ENCODE data around the gene TOM1L2. TPM values are rescaled to one million over a fixed set of nuclear protein-coding genes. Genes with fewer than 3 reads are reported as not detected.

Gene TOM1L2
- total and polyA plus RNA-seq, 8 donors, result 13.3 to 154 (median 41.1) TPM

DNA sequence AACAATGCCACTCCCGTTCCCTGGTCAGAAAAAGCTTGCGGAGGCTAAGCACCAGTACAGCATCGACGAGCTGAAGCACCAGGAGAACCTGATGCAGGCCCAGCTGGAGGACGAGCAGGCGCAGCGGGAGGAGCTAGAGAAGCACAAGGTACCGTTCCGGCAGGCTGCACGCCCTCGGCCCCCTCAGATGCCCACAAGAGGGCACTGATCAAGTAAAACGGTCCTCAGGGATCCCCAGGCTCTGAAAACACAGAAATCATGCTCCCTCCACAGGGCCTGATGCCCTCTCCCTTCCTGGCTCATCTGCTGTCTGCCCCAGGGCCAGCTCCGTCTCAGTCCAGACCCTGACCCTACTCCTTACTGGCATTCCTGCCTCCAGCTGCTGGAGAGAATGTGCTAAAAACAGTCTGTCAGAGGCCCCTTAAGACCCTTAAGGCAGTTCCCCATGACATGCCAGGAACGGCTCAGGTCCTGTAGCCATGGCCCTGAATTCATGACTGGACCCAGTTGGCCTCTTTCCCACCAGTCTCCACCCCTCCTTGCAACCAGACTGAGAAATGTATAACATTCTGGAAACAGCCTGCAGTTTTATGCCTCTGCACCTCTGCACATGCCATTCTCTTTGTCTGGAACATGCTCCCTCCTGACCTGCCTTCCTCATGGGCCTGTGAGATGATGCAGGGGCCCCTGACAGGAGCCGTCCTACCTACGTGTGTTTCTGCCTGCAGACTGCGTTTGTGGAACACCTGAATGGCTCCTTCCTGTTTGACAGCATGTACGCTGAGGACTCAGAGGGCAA is 22.3 kb upstream of the TOM1L2 start:
- Histone ChIP-seq H3K9me3 (no peaks in the 10 kb centered on the region), H3K27ac (no peak overlapping the region), H3K27me3 (no peaks in the 10 kb centered on the region), H3K4me3 (no peak overlapping the region), H3K36me3 (peaks cover 0 to 18% (median 0%) of the 10 kb centered on the region in 4 donors), H3K4me1 (peaks cover 0 to 12% (median 0%) of the 10 kb centered on the region in 4 donors)
- 42 to 67% (median 55%) methylated on average over 17 to 18 of the region's 18 CpGs for WGBS, 5 donors
- intact Hi-C loops (cut with DNase I; ENCODE audit: low total_unique reads), result no loop called here
- peak; percentile 43 to 62 for DNase-seq
- TF ChIP-seq POLR2AphosphoS5 (IDR thresholded peaks at IDR 0.05) (no peak), POLR2A (IDR thresholded peaks at IDR 0.05) (no peak), EP300 (IDR thresholded peaks at IDR 0.05) (no peak)
- TF ChIP-seq, protein P1, sequence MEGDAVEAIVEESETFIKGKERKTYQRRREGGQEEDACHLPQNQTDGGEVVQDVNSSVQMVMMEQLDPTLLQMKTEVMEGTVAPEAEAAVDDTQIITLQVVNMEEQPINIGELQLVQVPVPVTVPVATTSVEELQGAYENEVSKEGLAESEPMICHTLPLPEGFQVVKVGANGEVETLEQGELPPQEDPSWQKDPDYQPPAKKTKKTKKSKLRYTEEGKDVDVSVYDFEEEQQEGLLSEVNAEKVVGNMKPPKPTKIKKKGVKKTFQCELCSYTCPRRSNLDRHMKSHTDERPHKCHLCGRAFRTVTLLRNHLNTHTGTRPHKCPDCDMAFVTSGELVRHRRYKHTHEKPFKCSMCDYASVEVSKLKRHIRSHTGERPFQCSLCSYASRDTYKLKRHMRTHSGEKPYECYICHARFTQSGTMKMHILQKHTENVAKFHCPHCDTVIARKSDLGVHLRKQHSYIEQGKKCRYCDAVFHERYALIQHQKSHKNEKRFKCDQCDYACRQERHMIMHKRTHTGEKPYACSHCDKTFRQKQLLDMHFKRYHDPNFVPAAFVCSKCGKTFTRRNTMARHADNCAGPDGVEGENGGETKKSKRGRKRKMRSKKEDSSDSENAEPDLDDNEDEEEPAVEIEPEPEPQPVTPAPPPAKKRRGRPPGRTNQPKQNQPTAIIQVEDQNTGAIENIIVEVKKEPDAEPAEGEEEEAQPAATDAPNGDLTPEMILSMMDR (IDR thresholded peaks at IDR 0.05), result peak in 3 of 7 experiments; percentile 16 to 26 (median 25)

DNA sequence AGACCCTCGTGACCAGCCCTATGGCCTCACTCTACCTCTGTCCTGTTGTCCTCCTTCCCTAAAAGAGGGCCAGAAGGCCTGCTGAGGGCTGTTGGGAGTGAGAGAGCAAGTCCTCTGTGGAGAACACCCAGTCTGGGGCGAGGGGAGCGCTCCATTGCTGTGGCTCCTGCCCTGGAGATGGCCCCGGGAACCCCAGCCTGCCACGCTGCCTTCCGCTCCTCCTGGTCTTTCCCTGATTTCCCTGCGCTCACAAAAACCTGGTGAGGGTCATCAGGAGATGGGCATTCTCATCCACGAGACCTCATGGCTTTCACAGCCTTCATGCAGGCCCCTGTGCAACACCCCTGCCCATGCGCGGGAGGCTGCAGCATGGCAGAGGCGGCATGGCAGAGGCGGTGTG is 21.7 kb upstream of the TOM1L2 start:
- intact Hi-C loops (cut with DNase I; ENCODE audit: low total_unique reads), result no loop called here
- no peak overlapping the region for H3K4me3 ChIP-seq
- H3K27ac ChIP-seq, result no peak overlapping the region
- H3K4me1 ChIP-seq, result peaks cover 0 to 12% (median 0%) of the 10 kb centered on the region in 4 donors
- TF ChIP-seq, protein P1 (IDR thresholded peaks at IDR 0.05), result no peak
- TF ChIP-seq EP300 (IDR thresholded peaks at IDR 0.05) (no peak), POLR2A (IDR thresholded peaks at IDR 0.05) (no peak), POLR2AphosphoS5 (IDR thresholded peaks at IDR 0.05) (no peak)
- peaks cover 0 to 25% (median 0%) of the 10 kb centered on the region in 4 donors for H3K36me3 ChIP-seq
- H3K27me3 ChIP-seq, result no peaks in the 10 kb centered on the region
- WGBS, 5 donors, result 88 to 97% (median 94%) methylated on average over 12 of the region's 12 CpGs
- H3K9me3 ChIP-seq, result no peaks in the 10 kb centered on the region
- DNase-seq, result no peak

DNA sequence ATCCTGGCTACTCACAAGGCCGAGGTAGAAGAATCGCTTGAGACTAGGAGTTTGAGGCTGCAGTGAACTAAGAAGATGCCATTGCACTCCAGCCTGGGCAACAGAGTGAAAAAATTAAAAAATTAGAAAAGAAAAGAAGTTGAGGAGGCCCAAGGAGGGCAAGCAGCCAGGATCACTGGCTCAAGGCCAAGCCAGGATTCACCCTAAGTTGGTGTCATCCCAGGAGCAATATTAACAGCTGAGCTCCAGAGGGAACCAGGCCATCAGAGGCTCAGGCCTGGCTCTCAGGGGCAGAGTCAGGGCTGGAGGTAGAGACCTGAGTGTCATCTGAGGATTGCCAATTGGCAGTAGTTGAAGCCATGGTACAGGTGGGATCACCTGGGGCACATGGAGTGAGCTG is 21.2 kb upstream of the TOM1L2 start:
- WGBS, 5 donors, result 79 to 96% (median 93%) methylated on average over 2 of the region's 2 CpGs
- DNase-seq, result no peak
- no peak for TF ChIP-seq POLR2A (IDR thresholded peaks at IDR 0.05)
- no peak for TF ChIP-seq POLR2AphosphoS5 (IDR thresholded peaks at IDR 0.05)
- TF ChIP-seq EP300 (IDR thresholded peaks at IDR 0.05), result no peak
- TF ChIP-seq, protein P1 (IDR thresholded peaks at IDR 0.05), result no peak
- intact Hi-C loops (cut with DNase I; ENCODE audit: low total_unique reads), result no loop called here
- peaks cover 0 to 29% (median 0%) of the 10 kb centered on the region in 4 donors for H3K36me3 ChIP-seq
- H3K4me3 ChIP-seq, result no peak overlapping the region
- H3K27ac ChIP-seq, result no peak overlapping the region
- no peaks in the 10 kb centered on the region for H3K9me3 ChIP-seq
- H3K4me1 ChIP-seq, result peaks cover 0 to 12% (median 0%) of the 10 kb centered on the region in 4 donors
- H3K27me3 ChIP-seq, result no peaks in the 10 kb centered on the region

DNA sequence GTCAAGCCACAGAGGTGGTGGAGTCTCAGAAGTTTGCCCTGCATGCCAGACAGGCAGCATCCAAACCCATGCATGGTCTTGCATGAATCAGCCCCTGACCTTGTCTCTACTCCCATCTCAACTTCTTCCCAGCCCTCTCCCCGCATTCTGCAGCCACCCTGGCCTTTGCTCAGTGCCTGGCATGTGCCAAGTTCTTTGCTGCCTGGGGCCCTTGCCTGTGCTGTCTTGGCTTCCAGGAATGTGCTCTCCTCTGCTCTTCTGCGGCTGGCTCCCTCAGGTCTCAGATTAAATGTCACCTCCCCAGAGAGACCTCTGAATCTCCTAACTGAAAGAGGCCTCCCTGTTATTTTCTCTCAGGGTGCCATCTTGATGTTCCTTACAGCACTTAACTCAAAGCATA is 18.1 kb upstream of the TOM1L2 start:
- peaks cover 0 to 12% (median 0%) of the 10 kb centered on the region in 4 donors for H3K4me1 ChIP-seq
- peaks cover 0 to 39% (median 0%) of the 10 kb centered on the region in 4 donors for H3K36me3 ChIP-seq
- no peak overlapping the region for H3K4me3 ChIP-seq
- DNase-seq, result no peak
- no peaks in the 10 kb centered on the region for H3K9me3 ChIP-seq
- intact Hi-C loops (cut with DNase I; ENCODE audit: low total_unique reads), result no loop called here
- WGBS, 5 donors, result 83 to 91% (median 87%) methylated on average over 1 to 2 of the region's 2 CpGs
- H3K27ac ChIP-seq, result peak overlapping the region in 1 of 5 donors; percentile 46
- TF ChIP-seq, protein P1 (IDR thresholded peaks at IDR 0.05), result no peak
- TF ChIP-seq POLR2AphosphoS5 (IDR thresholded peaks at IDR 0.05) (no peak), POLR2A (IDR thresholded peaks at IDR 0.05) (no peak), EP300 (IDR thresholded peaks at IDR 0.05) (no peak)
- H3K27me3 ChIP-seq, result no peaks in the 10 kb centered on the region

Data from stomach (tissue), 9 donors.